D721Med (cell line): ENCODE results near the gene POLR2H.

Experiments used
- DNase-seq: peaks from one replicate; pipeline ENCODE4 v3.0.0; 2011; ENCODE audit warnings: low spot score; ENCODE audit not compliant: insufficient read length
- FAIRE-seq: peaks from 2 replicates; lab custom pipeline; 2011; peaks lifted over from hg19 to GRCh38; lab: Jason Lieb, UNC
- CTCF ChIP-seq: IDR thresholded peaks from 2 replicates; pipeline ENCODE4 v1.5.1; 2012; ENCODE audit warnings: mild to moderate bottlenecking, control low read depth; ENCODE audit not compliant: insufficient read depth; ENCODE audit errors: missing control alignments

POLR2H gene

GRCh38 chr3:184358921-184359350 is 2.6 kb upstream of the POLR2H start:
- no peak for FAIRE-seq

GRCh38 chr3:184359610-184360009 is 1.9 kb upstream of the POLR2H start:
- DNase-seq, result no peak
- TF ChIP-seq CTCF, result no peak
- no peak for FAIRE-seq

More at GRCh38 chr3:184358921-184359350, 2.6 kb upstream of the POLR2H start:
- no peak for TF ChIP-seq CTCF
- DNase-seq, result no peak

- DNase-seq, result no peak
- FAIRE-seq, result no peak
- no peak for TF ChIP-seq CTCF
These were observed 1.2 kb upstream of the POLR2H start for GRCh38 chr3:184360070-184360928.

- TF ChIP-seq CTCF, result no peak
- no peak for FAIRE-seq
- no peak for DNase-seq
These were observed 480 bp upstream of the POLR2H start for GRCh38 chr3:184360929-184361531.

GRCh38 chr3:184361932-184362667 is 590 bp downstream of the POLR2H start:
- no peak for FAIRE-seq
- DNase-seq, result no peak

More at GRCh38 chr3:184361932-184362667, 590 bp downstream of the POLR2H start:
- TF ChIP-seq CTCF, result no peak
